PFSK-1 (cell line): Measurements from ENCODE around the gene FAS.

ENCODE experiments used
- POLR2AphosphoS5 ChIP-seq: IDR thresholded peaks from 2 replicates; pipeline ENCODE4 v1.6.1; 2012; ENCODE audit warnings: low read depth, mild to moderate bottlenecking, control low read depth, low read length, moderate library complexity
- TAF1 ChIP-seq: IDR thresholded peaks from 2 replicates; pipeline ENCODE4 v1.6.1; 2012; ENCODE audit warnings: low read length, control low read depth, borderline replicate concordance; ENCODE audit not compliant: insufficient read depth

- TF ChIP-seq TAF1 = no peak
- TF ChIP-seq POLR2AphosphoS5 = no peak
Observed at GRCh38 chr10:88980247-88980646, 10.4 kb upstream of the FAS start.
